HG03460 (cell line): ENCODE results near the gene ARHGEF7.
"Not testable (repeated sequence)": the region's sequence is repeated elsewhere in the genome, so short reads cannot be mapped to it uniquely, and the experiment has no call there.

Experiments used
- ATAC-seq: cut with Tn5 transposase; IDR thresholded peaks from one replicate; pipeline ENCODE4 v1.9.1; 2021; ENCODE audit not compliant: unreplicated experiment

The ARHGEF7 gene

DNA sequence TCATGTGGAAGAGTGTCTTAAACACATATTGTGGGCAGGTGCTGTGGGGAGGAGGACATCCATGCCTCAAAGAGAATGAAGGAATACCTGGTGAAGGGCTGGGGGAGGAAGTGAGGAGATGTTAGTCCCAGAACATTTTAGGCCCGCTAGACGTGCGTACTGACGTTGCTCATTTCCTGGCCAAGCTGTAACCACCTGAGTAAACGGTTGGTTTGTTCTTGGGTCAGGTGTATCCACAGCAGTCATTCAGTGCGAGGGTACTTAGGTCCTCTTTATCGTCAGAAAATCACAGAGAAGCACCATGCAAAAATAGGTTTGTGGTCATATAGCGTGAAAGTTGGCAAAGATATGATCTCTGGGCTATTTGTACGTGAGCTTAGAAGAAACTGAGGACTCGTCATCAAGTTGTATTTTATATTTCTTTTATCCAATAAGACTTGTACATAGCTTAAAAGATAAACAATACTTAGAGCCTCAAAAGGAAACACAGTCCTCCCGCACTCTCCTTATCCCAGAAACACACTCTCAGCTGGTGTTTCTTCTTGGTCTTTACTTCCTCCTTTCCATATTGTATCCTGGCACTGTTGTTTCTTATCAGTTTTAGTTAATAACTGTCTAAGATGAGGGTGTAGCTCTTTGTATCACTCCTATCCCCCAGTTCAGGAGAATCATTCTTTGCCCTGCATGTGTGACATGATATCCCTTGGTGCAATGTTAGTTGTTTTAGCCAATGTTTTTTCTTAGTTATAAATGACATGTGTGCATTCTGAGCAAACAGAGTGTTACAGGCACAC lies 52.0 kb downstream of the ARHGEF7 start:
- ATAC-seq = no peak

DNA sequence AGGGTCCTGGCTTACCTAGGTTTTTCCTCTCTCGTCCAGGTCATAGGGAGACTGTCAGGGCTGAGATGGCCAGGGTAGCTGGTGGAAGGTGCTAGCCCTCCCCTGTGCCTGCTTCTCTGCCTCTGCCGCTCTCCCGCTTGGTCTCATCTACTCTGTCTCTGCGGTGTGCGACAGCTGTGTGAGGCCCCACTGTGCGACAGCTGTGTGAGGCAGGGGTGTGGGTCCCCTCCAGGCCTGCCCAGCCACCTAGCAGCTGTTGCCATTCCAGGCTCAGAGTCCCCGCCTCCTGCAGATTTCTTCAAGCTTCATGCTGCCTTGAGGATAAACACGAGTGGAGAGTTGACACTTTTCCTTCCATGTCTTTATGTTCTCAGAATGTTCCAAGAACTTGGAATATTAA lies 53.0 kb downstream of the ARHGEF7 start:
- ATAC-seq = no peak

DNA sequence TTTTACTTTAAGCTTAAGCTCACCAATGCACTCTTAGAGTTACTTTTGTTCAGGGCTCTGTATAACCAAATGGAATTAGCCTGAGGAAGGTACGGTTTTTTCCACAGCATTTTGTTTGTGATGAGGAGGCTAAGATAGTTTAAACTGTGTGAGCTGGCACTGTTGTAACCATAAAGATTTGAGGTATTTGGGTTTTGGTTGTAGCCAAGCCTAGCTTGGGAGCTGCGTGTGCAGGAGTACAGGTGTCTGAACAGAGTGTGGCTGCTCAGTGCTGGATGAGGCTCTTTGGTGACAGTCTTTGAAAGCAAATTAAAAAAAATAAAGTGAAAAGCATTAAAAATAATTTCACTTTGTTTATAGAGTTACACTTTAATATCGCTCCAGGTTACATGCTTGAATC lies 56.0 kb downstream of the ARHGEF7 start:
- ATAC-seq = no peak

DNA sequence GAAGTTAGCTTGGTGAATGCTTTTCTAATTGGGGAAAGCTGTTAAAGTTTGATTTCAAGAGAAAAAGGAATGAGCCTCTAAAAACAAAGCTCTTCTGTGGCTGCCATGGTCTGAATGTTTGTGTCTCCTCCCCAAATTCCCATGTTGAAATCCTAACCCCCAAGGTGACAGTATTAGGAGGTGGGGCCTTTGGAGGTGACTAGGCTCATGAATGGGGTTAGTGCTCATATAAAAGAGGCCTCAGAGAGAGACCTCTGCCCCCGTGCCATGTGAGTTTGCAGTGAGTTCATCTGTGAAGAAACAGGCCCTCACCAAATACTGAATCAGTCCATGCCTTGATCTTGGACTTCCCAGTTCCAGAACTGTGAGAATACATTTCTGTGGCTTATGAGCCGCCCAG lies 56.5 kb downstream of the ARHGEF7 start:
- ATAC-seq = no peak

- ATAC-seq = no peak
Observed at GRCh38 chr13:111174377-111175114, 59.4 kb downstream of the ARHGEF7 start.

- no peak for ATAC-seq
Observed at GRCh38 chr13:111175372-111175771, 60.3 kb downstream of the ARHGEF7 start.

GRCh38 chr13:111175935-111176334 lies 60.8 kb downstream of the ARHGEF7 start:
- no peak for ATAC-seq

DNA sequence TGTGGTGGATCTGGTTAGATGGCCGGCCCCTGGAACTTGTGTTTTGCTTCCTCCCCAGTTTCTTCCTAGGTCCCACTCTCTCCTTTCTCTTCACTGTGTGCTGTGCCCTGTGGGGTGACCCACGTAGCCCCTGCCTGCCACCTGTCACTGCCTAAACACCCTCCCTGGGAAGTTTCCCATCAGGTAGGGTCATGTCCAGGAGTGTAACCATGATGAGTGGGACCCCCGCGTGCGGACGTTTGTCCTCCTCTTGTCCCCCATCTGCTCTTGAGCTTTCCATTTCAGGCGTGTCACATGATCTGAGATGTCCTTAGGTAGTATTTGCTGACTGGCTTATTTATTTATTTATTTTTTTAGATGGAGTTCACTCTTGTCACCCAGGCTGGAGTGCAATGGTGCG lies 61.3 kb downstream of the ARHGEF7 start:
- ATAC-seq = no peak

GRCh38 chr13:111177081-111177711 lies 62.1 kb downstream of the ARHGEF7 start:
- ATAC-seq = peak; percentile 68

- ATAC-seq = no peak
Observed at GRCh38 chr13:111177921-111178320, 62.8 kb downstream of the ARHGEF7 start.

GRCh38 chr13:111178402-111178801 lies 63.3 kb downstream of the ARHGEF7 start:
- no peak for ATAC-seq

GRCh38 chr13:111179908-111180760 lies 65.0 kb downstream of the ARHGEF7 start:
- no peak for ATAC-seq

DNA sequence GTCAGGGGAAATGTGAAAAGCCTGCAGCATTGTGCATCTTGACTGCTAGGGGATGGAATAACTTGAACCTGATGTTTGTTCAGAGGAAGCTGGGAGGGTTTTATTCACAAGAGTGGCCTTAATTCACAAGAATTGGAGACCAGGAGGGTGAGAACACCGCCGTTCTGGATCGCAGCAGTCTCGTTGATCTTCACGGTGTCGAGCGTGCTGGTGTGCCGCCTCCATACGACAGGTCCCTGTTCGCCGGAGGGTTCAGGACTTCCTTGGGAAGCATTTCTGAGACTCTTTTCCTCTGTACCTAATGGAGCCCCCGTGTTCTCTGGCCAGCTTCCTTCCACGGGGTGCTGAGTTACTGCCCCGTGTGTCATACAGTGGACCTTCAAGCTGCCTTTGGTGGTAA lies 66.9 kb downstream of the ARHGEF7 start:
- no peak for ATAC-seq

- no peak for ATAC-seq
Observed at GRCh38 chr13:111183087-111183645, 68.1 kb downstream of the ARHGEF7 start.

GRCh38 chr13:111183959-111184358 lies 68.8 kb downstream of the ARHGEF7 start:
- ATAC-seq = no peak

DNA sequence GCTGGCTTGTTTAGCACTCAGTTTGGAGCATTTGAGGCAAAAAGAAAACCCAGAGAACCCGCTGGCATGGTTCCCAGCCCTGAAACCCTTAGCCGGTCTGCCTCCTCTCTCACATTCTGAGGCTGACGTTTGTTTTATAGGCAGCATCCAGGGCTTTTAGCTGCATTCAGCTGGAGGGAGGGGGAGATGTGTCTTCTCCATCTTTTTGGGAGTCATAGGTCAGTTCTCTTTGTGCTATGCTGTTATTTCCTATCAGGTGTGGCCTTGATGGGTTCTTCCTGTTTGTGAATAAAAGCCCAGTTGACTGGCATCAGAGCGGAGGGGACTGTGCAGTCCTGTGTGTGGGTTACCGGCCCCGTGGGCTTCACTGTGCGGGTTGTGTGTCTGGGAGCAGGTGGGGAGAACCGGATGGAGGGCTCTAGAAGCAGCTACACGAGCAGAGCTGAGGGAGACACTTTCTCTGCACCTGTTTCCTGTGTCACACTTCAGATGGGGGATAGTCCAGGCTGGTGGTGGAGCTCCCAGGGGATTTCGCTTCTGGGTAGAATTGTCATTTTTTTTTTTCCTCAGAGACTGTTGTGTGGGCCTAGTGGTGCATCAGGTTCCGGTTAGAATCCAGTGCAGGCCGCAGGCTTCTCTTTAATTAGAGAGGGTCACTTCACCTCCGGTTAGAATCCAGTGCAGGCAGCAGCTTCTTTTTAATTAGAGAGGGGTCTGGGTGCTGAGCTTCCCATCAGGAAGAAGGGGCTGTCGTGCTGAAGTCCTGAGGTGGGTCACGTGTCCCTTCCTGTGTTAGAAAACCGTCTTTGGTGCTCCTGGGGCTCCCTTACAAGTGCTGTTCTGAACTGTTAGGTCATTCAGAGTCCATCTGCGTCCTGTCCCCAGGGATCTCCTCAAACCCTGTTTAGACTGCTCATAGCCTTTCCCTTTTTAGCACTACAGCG lies 69.6 kb downstream of the ARHGEF7 start:
- peak; percentile 86 for ATAC-seq

- ATAC-seq = no peak
Observed at GRCh38 chr13:111186305-111186935, 71.3 kb downstream of the ARHGEF7 start.

GRCh38 chr13:111187960-111188541 lies 72.9 kb downstream of the ARHGEF7 start:
- ATAC-seq = no peak

DNA sequence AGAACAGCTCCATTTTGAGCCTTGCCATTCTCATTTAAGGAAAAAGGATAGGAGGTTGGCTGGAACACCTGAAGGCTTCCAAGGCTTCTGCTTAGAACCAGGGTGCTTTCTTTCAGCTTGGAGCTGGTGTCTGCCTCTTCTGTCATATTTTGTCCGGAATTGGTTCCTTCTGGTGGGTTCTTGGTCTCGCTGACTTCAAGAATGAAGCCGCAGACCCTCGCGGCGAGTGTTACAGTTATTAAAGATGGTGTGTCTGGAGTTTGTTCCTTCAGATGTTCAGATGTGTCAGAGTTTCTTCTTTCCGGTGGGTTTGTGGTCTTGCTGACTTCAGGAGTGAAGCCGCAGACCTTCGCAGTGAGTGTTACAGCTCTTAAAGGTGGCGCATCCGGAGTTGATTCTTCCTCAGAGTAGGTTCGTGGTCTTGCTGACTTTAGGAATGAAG lies 74.0 kb downstream of the ARHGEF7 start:
- ATAC-seq = not testable (repeated sequence)
